ENCODE data around the gene NIT1. TPM values are rescaled to one million over a fixed set of nuclear protein-coding genes. Genes with fewer than 3 reads are reported as not detected.

NIT1 gene
- total RNA-seq, 1 experiment from 2014 or later = 39.6 TPM

GRCh38 chr1:161088587-161089110 lies 29.3 kb upstream of the NIT1 start:
- no peak overlapping the region for H2BK12ac ChIP-seq (ENCODE audit: insufficient read length, low read depth, low read length)
- H3K4me1 ChIP-seq (ENCODE audit: insufficient read depth, low read length) = no peaks in the 10 kb centered on the region
- TF ChIP-seq, protein P1, sequence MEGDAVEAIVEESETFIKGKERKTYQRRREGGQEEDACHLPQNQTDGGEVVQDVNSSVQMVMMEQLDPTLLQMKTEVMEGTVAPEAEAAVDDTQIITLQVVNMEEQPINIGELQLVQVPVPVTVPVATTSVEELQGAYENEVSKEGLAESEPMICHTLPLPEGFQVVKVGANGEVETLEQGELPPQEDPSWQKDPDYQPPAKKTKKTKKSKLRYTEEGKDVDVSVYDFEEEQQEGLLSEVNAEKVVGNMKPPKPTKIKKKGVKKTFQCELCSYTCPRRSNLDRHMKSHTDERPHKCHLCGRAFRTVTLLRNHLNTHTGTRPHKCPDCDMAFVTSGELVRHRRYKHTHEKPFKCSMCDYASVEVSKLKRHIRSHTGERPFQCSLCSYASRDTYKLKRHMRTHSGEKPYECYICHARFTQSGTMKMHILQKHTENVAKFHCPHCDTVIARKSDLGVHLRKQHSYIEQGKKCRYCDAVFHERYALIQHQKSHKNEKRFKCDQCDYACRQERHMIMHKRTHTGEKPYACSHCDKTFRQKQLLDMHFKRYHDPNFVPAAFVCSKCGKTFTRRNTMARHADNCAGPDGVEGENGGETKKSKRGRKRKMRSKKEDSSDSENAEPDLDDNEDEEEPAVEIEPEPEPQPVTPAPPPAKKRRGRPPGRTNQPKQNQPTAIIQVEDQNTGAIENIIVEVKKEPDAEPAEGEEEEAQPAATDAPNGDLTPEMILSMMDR (conservative IDR thresholded peaks at IDR 0.05) = no peak
- H4K8ac ChIP-seq (replicated peaks; ENCODE audit: insufficient read length, low read depth, low read length) = no peak overlapping the region
- H3K56ac ChIP-seq (ENCODE audit: insufficient read length, low read depth, low read length) = no peak overlapping the region
- no peak overlapping the region for H4K91ac ChIP-seq (ENCODE audit: insufficient read length, low read depth, low read length)
- H3K27me3 Mint-ChIP-seq (ENCODE audit: low read depth) = peaks cover 1% of the 10 kb centered on the region; the same call in 1 of the 2 replicates
- no peak overlapping the region for H3T11ph ChIP-seq (ENCODE audit: low read length)
- H3K27ac ChIP-seq (ENCODE audit: insufficient read length, low read depth, low read length) = no peak overlapping the region
- no peak overlapping the region for H2BK5ac ChIP-seq (ENCODE audit: insufficient read length, low read length)
- no peak overlapping the region for H3K4me3 Mint-ChIP-seq
- no peaks in the 10 kb centered on the region for H3K9me3 ChIP-seq (ENCODE audit: control insufficient read depth, low read depth, low read length)
- H2AK5ac ChIP-seq (ENCODE audit: insufficient read length, low read length) = no peak overlapping the region
- no peaks in the 10 kb centered on the region for H3K79me2 ChIP-seq (ENCODE audit: insufficient read depth, low read length)
- H2BK20ac ChIP-seq (ENCODE audit: low read depth, low read length, poor library complexity, severe bottlenecking) = no peak overlapping the region
- no peaks in the 10 kb centered on the region; the same call in 1 of the 2 replicates for H3K27me3 ChIP-seq (ENCODE audit: insufficient read depth, low read length)
- H4K20me1 ChIP-seq (ENCODE audit: control insufficient read depth, insufficient read depth, insufficient read length) = no peaks in the 10 kb centered on the region
- H3K4ac ChIP-seq (ENCODE audit: low read depth, low read length) = no peak overlapping the region
- peaks cover 37 to 38% of the 10 kb centered on the region in 2 experiments for H3K4me1 Mint-ChIP-seq
- no peaks in the 10 kb centered on the region for H3K9me3 Mint-ChIP-seq
- no peak overlapping the region for H3K18ac ChIP-seq (ENCODE audit: insufficient read length, low read depth, low read length)
- H2BK120ac ChIP-seq (ENCODE audit: low read depth, low read length, poor library complexity, severe bottlenecking) = no peak overlapping the region
- H3K23ac ChIP-seq (ENCODE audit: insufficient read length, low read depth, low read length) = no peak overlapping the region
- H2AFZ ChIP-seq (ENCODE audit: low read length) = no peak overlapping the region
- no peak overlapping the region for H3K4me2 ChIP-seq (ENCODE audit: insufficient read depth, insufficient read length, low read length)
- no peak overlapping the region for H3K27ac Mint-ChIP-seq
- no peak overlapping the region for H3K14ac ChIP-seq (ENCODE audit: insufficient read depth, low read length)
- H3K36me3 Mint-ChIP-seq (ENCODE audit: insufficient read depth in 1 of 3, low read depth in 3 of 3) = no peaks in the 10 kb centered on the region
- no CpG with 5 or more reads among the region's 3 CpGs for WGBS (ENCODE audit: extremely low coverage, insufficient read length, low lambda C conversion rate)
- H4K5ac ChIP-seq (ENCODE audit: insufficient read length, low read depth, low read length) = no peak overlapping the region
- no peak overlapping the region for H3K9ac ChIP-seq (ENCODE audit: extremely low read depth, insufficient read length, low read length)
- H2BK15ac ChIP-seq (ENCODE audit: low read depth, low read length) = no peak overlapping the region
- DNase-seq = no peak
- no peaks in the 10 kb centered on the region for H3K23me2 ChIP-seq (ENCODE audit: insufficient read length, low read depth, low read length, poor library complexity, severe bottlenecking)
- no peaks in the 10 kb centered on the region for H3K79me1 ChIP-seq (ENCODE audit: insufficient read depth, low read depth, low read length, poor library complexity, severe bottlenecking)
